GM23338 (cell line): ENCODE data around the gene FYN. TPM values are rescaled to one million over a fixed set of nuclear protein-coding genes. Genes with fewer than 3 reads are reported as not detected.
A peak's percentile ranks its signal among the peaks of the same experiment; 100 is the strongest.

Source experiments
- ATAC-seq: fragments of 200-7000 bp; cut with Tn5 transposase; 3 replicates; pipeline ENCODE4 v1.9.1; 2020
- DNase-seq: peaks from one replicate; pipeline ENCODE4 v3.0.0-alpha.2; 2015; ENCODE audit warnings: low spot score
- H2AFZ ChIP-seq: fragments of 200-600 bp; sonication (generic); 2 replicates; pipeline ENCODE4 v1.8.0; 2016; ENCODE audit warnings: antibody characterized with exemption, mild to moderate bottlenecking, moderate library complexity
- H3F3A ChIP-seq: fragments of 200-600 bp; sonication (generic); replicated peaks from 2 replicates; pipeline ENCODE4 v1.8.0; 2017; ENCODE audit warnings: antibody characterized with exemption, mixed run types, low read depth
- H3K27ac ChIP-seq: fragments of 200-600 bp; sonication (generic); 2 replicates; pipeline ENCODE4 v1.6.1; 2016; ENCODE audit warnings: low read depth
- H3K27me3 ChIP-seq: fragments of 200-600 bp; sonication (generic); 2 replicates; pipeline ENCODE4 v1.8.0; 2016; ENCODE audit warnings: mild to moderate bottlenecking, mixed run types, moderate library complexity; ENCODE audit not compliant: insufficient read depth
- H3K36me3 ChIP-seq: fragments of 200-600 bp; sonication (generic); 2 replicates; pipeline ENCODE4 v1.8.0; 2016; ENCODE audit warnings: mild to moderate bottlenecking; ENCODE audit not compliant: insufficient read depth
- H3K4me1 ChIP-seq: fragments of 200-600 bp; sonication (generic); 2 replicates; pipeline ENCODE4 v1.8.0; 2016; ENCODE audit warnings: mild to moderate bottlenecking, moderate library complexity; ENCODE audit not compliant: insufficient read depth
- H3K4me2 ChIP-seq: fragments of 200-600 bp; sonication (generic); 2 replicates; pipeline ENCODE4 v1.7.1; 2017; ENCODE audit warnings: mixed run types
- H3K4me3 ChIP-seq: fragments of 200-600 bp; sonication (generic); 2 replicates; pipeline ENCODE4 v1.6.1; 2016; ENCODE audit warnings: mixed run types
- H3K79me2 ChIP-seq: fragments of 200-600 bp; sonication (generic); replicated peaks from 2 replicates; pipeline ENCODE4 v1.8.0; 2017; ENCODE audit warnings: mild to moderate bottlenecking; ENCODE audit not compliant: insufficient read depth
- H3K9me2 ChIP-seq: fragments of 200-600 bp; sonication (generic); 2 replicates; pipeline ENCODE4 v1.8.0; 2017; ENCODE audit not compliant: insufficient read depth
- H4K20me1 ChIP-seq: fragments of 200-600 bp; sonication (generic); replicated peaks from 2 replicates; pipeline ENCODE4 v1.8.0; 2017; ENCODE audit warnings: mild to moderate bottlenecking; ENCODE audit not compliant: insufficient read depth
- H3K27ac Mint-ChIP-seq: 2 replicates; pipeline ENCODE4 v1.8.0; 2020; ENCODE audit warnings: inconsistent platforms, mild to moderate bottlenecking, moderate library complexity, mixed read lengths
- H3K27me3 Mint-ChIP-seq: 3 replicates; pipeline ENCODE4 v1.8.0; 2022; ENCODE audit warnings: low read depth, mild to moderate bottlenecking, moderate library complexity, mixed read lengths, inconsistent platforms; ENCODE audit not compliant: insufficient read depth, poor library complexity
- H3K36me3 Mint-ChIP-seq: 3 replicates; pipeline ENCODE4 v1.8.0; 2021; ENCODE audit warnings: low read depth, mild to moderate bottlenecking, inconsistent platforms, moderate library complexity, mixed read lengths
- H3K4me1 Mint-ChIP-seq: 3 replicates; pipeline ENCODE4 v1.8.0; 2020; ENCODE audit warnings: mild to moderate bottlenecking, inconsistent platforms, mixed read lengths
- H3K4me3 Mint-ChIP-seq: 3 replicates; pipeline ENCODE4 v1.8.0; 2021; ENCODE audit warnings: moderate library complexity, mild to moderate bottlenecking, inconsistent platforms, mixed read lengths
- H3K9me3 Mint-ChIP-seq: 3 replicates; pipeline ENCODE4 v1.8.0; 2020; ENCODE audit warnings: moderate library complexity, mild to moderate bottlenecking, inconsistent platforms, mixed read lengths
- CREB1 ChIP-seq: fragments of 250-450 bp; sonication (Bioruptor Pico); IDR thresholded peaks from 2 replicates; pipeline ENCODE4 v1.5.0; 2020; ENCODE audit warnings: low read depth, mild to moderate bottlenecking, moderate library complexity
- CTCF ChIP-seq, 2 experiments: fragments of 200-600 bp in 1 of 2; sonication (generic) in 1 of 2; conservative IDR thresholded peaks; 2 replicates each; pipeline versions ENCODE4 v1.5.1 to v1.6.1; 2016 to 2017; ENCODE audit warnings: antibody characterized with exemption in 2 of 2, low read depth in 2 of 2, mild to moderate bottlenecking in 2 of 2, moderate library complexity in 1 of 2
- EZH2phosphoT487 ChIP-seq: fragments of 200-600 bp; sonication (generic); IDR thresholded peaks from one replicate; pipeline ENCODE4 v1.8.1; 2018; ENCODE audit warnings: antibody characterized with exemption; ENCODE audit not compliant: unreplicated experiment
- POLR2AphosphoS5 ChIP-seq: IDR thresholded peaks from 2 replicates; pipeline ENCODE4 v1.6.1; 2016; ENCODE audit warnings: antibody characterized with exemption, low read depth
- STAT1 ChIP-seq: IDR thresholded peaks from one replicate; pipeline ENCODE4 v1.6.1; 2016; ENCODE audit warnings: antibody characterized with exemption; ENCODE audit not compliant: unreplicated experiment
- ZNF331 ChIP-seq: fragments of 250-450 bp; sonication (Bioruptor Pico); IDR thresholded peaks from 2 replicates; pipeline ENCODE4 v1.5.0; 2020; ENCODE audit warnings: low read depth, mild to moderate bottlenecking, moderate library complexity
- polyA plus RNA-seq: library from polyadenylated mRNA; unstranded; fragments of >200 nt; fragmentation: Nextera tagmentation; extraction: Ambion mirVana; gene quantifications from 2 replicates; pipeline ENCODE4 v1.2.1, GENCODE V29; 2016
- total RNA-seq: library from RNA; depleted of rRNA; stranded (reverse); fragments of >200 nt; shearing (Covaris generic); gene quantifications from 2 replicates; pipeline ENCODE4 v1.2.3, GENCODE V29; 2014
- TF ChIP-seq, protein P1 (sequence below): fragments of 250-450 bp; sonication (Bioruptor Pico); IDR thresholded peaks from 2 replicates; pipeline ENCODE4 v1.5.0; 2020; ENCODE audit warnings: mild to moderate bottlenecking, moderate library complexity

The FYN gene
- total and polyA plus RNA-seq, 2 experiments from 2014 or later, result 46.8 to 143 TPM

DNA sequence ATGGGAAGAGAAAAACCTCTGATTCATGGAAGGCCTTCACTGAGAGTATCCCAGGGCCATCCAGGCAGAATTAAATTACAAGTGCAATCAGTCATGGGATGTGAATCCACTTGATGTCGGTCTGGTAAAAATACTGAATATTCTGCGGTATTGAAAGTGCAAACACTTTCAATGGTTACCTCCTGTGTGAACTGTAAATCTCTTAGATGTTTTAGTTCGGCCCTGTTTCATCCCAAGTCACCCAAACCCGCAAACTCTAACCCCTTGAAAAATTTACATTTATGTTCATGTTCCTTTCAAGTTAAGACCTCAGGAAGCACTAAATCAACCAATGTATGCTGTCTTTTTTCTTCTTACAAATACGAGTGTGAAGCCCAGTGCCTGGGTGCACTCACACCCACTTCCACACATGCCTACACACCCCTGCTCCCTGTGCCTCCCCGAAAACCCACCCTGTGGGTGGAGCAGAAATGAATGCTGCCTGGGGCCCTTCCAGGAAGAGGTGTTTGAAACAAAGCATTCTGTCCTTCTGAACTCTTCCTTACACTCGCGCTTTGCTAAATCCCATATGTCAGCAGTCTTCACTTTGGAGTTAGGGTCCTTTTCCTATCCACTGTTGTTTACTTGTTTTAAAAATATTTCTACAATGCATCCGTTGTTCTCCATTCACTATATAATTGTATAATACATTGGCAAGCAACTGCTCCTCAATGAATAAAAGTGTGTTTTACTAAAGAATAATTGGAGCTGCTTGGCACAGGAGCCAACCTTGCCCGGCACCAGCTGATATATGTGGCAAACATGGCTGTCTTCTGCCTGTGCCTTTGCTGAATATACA, 62.7 kb downstream of the FYN start:
- TF ChIP-seq EZH2phosphoT487 (no peak), CTCF (conservative IDR thresholded peaks at IDR 0.05; ENCODE audit: low read depth in 2 of 2) (no peak), POLR2AphosphoS5 (no peak), CREB1 (no peak), ZNF331 (CRISPR knock-in tag) (no peak), STAT1 (no peak)
- TF ChIP-seq, protein P1, sequence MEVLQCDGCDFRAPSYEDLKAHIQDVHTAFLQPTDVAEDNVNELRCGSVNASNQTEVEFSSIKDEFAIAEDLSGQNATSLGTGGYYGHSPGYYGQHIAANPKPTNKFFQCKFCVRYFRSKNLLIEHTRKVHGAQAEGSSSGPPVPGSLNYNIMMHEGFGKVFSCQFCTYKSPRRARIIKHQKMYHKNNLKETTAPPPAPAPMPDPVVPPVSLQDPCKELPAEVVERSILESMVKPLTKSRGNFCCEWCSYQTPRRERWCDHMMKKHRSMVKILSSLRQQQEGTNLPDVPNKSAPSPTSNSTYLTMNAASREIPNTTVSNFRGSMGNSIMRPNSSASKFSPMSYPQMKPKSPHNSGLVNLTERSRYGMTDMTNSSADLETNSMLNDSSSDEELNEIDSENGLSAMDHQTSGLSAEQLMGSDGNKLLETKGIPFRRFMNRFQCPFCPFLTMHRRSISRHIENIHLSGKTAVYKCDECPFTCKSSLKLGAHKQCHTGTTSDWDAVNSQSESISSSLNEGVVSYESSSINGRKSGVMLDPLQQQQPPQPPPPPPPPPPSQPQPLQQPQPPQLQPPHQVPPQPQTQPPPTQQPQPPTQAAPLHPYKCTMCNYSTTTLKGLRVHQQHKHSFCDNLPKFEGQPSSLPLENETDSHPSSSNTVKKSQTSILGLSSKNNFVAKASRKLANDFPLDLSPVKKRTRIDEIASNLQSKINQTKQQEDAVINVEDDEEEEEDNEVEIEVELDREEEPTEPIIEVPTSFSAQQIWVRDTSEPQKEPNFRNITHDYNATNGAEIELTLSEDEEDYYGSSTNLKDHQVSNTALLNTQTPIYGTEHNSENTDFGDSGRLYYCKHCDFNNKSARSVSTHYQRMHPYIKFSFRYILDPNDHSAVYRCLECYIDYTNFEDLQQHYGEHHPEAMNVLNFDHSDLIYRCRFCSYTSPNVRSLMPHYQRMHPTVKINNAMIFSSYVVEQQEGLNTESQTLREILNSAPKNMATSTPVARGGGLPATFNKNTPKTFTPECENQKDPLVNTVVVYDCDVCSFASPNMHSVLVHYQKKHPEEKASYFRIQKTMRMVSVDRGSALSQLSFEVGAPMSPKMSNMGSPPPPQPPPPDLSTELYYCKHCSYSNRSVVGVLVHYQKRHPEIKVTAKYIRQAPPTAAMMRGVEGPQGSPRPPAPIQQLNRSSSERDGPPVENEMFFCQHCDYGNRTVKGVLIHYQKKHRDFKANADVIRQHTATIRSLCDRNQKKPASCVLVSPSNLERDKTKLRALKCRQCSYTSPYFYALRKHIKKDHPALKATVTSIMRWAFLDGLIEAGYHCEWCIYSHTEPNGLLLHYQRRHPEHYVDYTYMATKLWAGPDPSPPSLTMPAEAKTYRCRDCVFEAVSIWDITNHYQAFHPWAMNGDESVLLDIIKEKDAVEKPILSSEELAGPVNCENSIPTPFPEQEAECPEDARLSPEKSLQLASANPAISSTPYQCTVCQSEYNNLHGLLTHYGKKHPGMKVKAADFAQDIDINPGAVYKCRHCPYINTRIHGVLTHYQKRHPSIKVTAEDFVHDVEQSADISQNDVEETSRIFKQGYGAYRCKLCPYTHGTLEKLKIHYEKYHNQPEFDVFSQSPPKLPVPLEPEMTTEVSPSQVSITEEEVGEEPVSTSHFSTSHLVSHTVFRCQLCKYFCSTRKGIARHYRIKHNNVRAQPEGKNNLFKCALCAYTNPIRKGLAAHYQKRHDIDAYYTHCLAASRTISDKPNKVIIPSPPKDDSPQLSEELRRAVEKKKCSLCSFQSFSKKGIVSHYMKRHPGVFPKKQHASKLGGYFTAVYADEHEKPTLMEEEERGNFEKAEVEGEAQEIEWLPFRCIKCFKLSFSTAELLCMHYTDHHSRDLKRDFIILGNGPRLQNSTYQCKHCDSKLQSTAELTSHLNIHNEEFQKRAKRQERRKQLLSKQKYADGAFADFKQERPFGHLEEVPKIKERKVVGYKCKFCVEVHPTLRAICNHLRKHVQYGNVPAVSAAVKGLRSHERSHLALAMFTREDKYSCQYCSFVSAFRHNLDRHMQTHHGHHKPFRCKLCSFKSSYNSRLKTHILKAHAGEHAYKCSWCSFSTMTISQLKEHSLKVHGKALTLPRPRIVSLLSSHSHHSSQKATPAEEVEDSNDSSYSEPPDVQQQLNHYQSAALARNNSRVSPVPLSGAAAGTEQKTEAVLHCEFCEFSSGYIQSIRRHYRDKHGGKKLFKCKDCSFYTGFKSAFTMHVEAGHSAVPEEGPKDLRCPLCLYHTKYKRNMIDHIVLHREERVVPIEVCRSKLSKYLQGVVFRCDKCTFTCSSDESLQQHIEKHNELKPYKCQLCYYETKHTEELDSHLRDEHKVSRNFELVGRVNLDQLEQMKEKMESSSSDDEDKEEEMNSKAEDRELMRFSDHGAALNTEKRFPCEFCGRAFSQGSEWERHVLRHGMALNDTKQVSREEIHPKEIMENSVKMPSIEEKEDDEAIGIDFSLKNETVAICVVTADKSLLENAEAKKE (CRISPR knock-in tag), result no peak
- DNase-seq, result no peak

More for the DNA sequence above, 62.7 kb downstream of the FYN start:
- H3K4me1 Mint-ChIP-seq, result peaks cover 43% of the 10 kb centered on the region
- Histone ChIP-seq H3K79me2 (peaks cover 12% of the 10 kb centered on the region), H3K4me1 (no peaks in the 10 kb centered on the region; the same call in 1 of the 2 replicates), H3F3A (no peaks in the 10 kb centered on the region), H3K4me2 (no peak overlapping the region), H4K20me1 (0 out of 2 replicates have a peak, but pooled peaks cover 11% of the 10 kb centered on the region), H3K4me3 (no peak overlapping the region), H3K27me3 (no peaks in the 10 kb centered on the region), H2AFZ (no peak overlapping the region), H3K9me2 (no peaks in the 10 kb centered on the region), H3K27ac (no peak overlapping the region), H3K36me3 (no peaks in the 10 kb centered on the region)
- no peaks in the 10 kb centered on the region for H3K9me3 Mint-ChIP-seq
- H3K27ac Mint-ChIP-seq, result peak overlapping the region; percentile 49
- peaks cover 4% of the 10 kb centered on the region; the same call in 1 of the 3 replicates for H3K36me3 Mint-ChIP-seq
- H3K4me3 Mint-ChIP-seq, result no peak overlapping the region
- H3K27me3 Mint-ChIP-seq, result peaks cover 7% of the 10 kb centered on the region
- no peak for ATAC-seq
